ENCODE measurements around the gene PAOX.
A peak's percentile ranks its signal among the peaks of the same experiment; 100 is the strongest.
"Not testable (repeated sequence)": the region's sequence is repeated elsewhere in the genome, so short reads cannot be mapped to it uniquely, and the experiment has no call there.

PAOX gene

DNA sequence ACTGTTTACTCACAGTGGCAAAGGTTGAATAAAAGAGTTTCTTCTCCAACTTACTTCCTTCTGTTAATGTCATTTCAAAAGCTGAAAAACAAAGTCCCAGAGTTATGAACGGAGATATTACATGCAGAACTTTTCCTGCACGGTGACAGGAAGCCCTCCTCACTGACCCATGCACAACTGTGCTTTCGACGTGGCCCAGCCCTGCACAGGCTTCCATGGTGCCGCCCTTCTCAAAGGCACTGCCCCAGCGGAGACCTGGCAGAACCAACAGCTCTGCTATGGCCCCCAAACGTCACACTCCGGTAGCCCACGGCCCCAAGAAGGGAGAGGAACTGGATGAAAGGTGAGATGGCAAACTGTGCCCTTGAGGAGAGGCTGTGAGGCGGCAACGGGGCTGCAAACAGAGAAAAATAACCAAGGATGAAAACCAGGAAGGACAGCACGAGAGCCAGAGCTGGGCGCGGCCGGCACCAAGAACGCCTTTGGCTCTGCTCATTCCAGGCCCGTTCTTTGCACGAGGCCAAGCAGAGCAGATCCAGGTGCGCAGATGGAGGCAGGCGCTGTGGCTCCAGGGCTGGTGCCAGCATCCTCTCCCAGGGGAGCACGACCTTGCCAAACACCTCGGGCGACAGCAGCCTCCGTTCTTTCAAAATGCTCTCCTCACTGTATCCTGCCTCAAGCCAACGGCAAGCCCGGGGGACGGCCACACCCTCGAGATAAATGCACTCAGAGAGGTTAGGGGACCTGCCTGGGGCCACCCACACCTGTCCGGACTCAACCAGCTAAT, 14.2 kb upstream of the PAOX start:
- no peaks in the 10 kb centered on the region; the same call in 1 of the 2 replicates for H3K4me1 ChIP-seq (ENCODE audit: control insufficient read depth, insufficient read depth, low read length)
- no peaks in the 10 kb centered on the region for H3K27me3 ChIP-seq (ENCODE audit: control insufficient read depth, insufficient read depth, low read length)
- no peak overlapping the region for H3K4me3 ChIP-seq (ENCODE audit: low read length)
- no peak for DNase-seq (ENCODE audit: low read depth, low spot score)
- H3K27ac ChIP-seq (ENCODE audit: low read length): no peak overlapping the region
- no CpG with 5 or more reads among the region's 29 CpGs for WGBS (ENCODE audit: insufficient coverage, insufficient read length)
- H3K9me3 ChIP-seq (ENCODE audit: control insufficient read depth, insufficient read depth, low read length): no peaks in the 10 kb centered on the region
- peaks cover 44% of the 10 kb centered on the region for H3K36me3 ChIP-seq (ENCODE audit: control insufficient read depth, insufficient read depth, low read length)

- H3K36me3 ChIP-seq (ENCODE audit: control insufficient read depth, insufficient read depth, low read length): peaks cover 47% of the 10 kb centered on the region
- H3K27ac ChIP-seq (ENCODE audit: low read length): no peak overlapping the region
- no peaks in the 10 kb centered on the region; the same call in 1 of the 2 replicates for H3K4me1 ChIP-seq (ENCODE audit: control insufficient read depth, insufficient read depth, low read length)
- DNase-seq (ENCODE audit: low read depth, low spot score): no peak
- no peaks in the 10 kb centered on the region for H3K9me3 ChIP-seq (ENCODE audit: control insufficient read depth, insufficient read depth, low read length)
- H3K4me3 ChIP-seq (ENCODE audit: low read length): no peak overlapping the region
- H3K27me3 ChIP-seq (ENCODE audit: control insufficient read depth, insufficient read depth, low read length): no peaks in the 10 kb centered on the region
- no CpG with 5 or more reads among the region's 13 CpGs for WGBS (ENCODE audit: insufficient coverage, insufficient read length)
Observed at GRCh38 chr10:133365461-133366129, 13.5 kb upstream of the PAOX start.

DNA sequence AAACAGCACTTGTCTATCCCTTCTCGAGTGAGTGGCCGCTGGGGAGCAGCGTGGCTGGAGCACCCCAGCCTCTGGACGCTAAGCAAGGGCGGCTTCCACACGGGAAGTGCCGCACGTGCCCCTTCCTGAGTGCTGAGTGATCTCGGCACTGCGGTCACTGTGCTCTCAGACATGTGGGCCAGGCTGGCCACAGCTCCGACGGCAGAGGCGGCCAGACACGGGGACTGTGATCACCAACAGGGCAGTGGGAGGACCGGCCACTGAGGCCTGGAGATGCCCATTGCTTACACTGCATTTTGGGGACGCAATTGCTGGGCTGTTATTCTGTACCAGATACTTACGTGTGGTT, 13.0 kb upstream of the PAOX start:
- Histone ChIP-seq H3K27ac (ENCODE audit: low read length) (no peak overlapping the region), H3K4me3 (ENCODE audit: low read length) (no peak overlapping the region), H3K36me3 (ENCODE audit: control insufficient read depth, insufficient read depth, low read length) (peaks cover 47% of the 10 kb centered on the region), H3K4me1 (ENCODE audit: control insufficient read depth, insufficient read depth, low read length) (no peaks in the 10 kb centered on the region; the same call in 1 of the 2 replicates), H3K9me3 (ENCODE audit: control insufficient read depth, insufficient read depth, low read length) (no peaks in the 10 kb centered on the region), H3K27me3 (ENCODE audit: control insufficient read depth, insufficient read depth, low read length) (no peaks in the 10 kb centered on the region)
- no peak for DNase-seq (ENCODE audit: low read depth, low spot score)
- WGBS (ENCODE audit: insufficient coverage, insufficient read length): no CpG with 5 or more reads among the region's 17 CpGs

DNA sequence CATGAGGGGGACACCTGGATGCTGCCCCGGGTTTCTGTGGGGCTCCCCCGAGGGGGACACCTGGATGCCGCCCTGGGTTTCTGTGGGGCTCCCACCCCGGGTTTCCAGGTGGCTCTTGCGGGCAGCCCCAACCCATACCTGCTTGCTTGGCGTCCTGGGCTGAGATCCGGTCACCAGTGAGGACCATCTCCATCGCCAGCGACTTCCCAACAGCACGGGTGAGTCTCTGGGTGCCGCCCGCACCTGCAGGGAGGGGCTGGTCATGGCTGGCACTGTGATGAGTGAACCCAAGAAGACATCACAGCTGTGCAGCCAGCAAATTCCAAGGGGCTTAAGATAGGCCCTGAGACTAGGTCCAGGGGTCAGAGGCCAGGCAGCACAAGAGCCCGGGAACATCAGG, 12.3 kb upstream of the PAOX start:
- Histone ChIP-seq H3K27me3 (ENCODE audit: control insufficient read depth, insufficient read depth, low read length) (no peaks in the 10 kb centered on the region), H3K36me3 (ENCODE audit: control insufficient read depth, insufficient read depth, low read length) (peaks cover 46% of the 10 kb centered on the region), H3K4me1 (ENCODE audit: control insufficient read depth, insufficient read depth, low read length) (no peaks in the 10 kb centered on the region; the same call in 1 of the 2 replicates), H3K4me3 (ENCODE audit: low read length) (no peak overlapping the region), H3K9me3 (ENCODE audit: control insufficient read depth, insufficient read depth, low read length) (no peaks in the 10 kb centered on the region), H3K27ac (ENCODE audit: low read length) (no peak overlapping the region)
- no CpG with 5 or more reads among the region's 13 CpGs for WGBS (ENCODE audit: insufficient coverage, insufficient read length)
- DNase-seq (ENCODE audit: low read depth, low spot score): no peak

GRCh38 chr10:133367461-133367860, 11.6 kb upstream of the PAOX start:
- not testable (repeated sequence) for H3K27ac ChIP-seq (ENCODE audit: low read length); H3K4me3 ChIP-seq (ENCODE audit: low read length); H3K9me3 ChIP-seq (ENCODE audit: control insufficient read depth, insufficient read depth, low read length); H3K27me3 ChIP-seq (ENCODE audit: control insufficient read depth, insufficient read depth, low read length); H3K4me1 ChIP-seq (ENCODE audit: control insufficient read depth, insufficient read depth, low read length); DNase-seq (ENCODE audit: low read depth, low spot score)
- peaks cover 40% of the 10 kb centered on the region for H3K36me3 ChIP-seq (ENCODE audit: control insufficient read depth, insufficient read depth, low read length)
- WGBS (ENCODE audit: insufficient coverage, insufficient read length): no CpG with 5 or more reads among the region's 7 CpGs

DNA sequence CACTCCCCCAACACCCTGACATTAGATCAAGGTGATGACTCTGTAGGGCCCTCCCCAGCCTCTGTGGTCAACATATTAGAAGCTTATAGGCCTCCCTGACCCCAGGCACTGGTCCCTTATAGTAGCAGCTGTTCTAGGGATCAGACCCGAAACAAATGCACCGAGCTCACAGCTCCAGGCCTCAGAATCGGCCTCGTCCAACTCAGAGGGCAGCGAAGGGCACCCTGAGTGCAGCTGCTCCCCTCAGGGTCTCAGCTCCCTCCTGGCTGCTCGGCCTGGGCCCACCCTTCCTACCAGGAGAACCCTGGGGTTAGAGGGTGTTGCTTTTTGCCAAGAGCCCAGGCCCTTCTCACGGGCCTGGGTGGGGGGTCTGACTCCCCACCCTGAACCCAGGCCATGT, 10.9 kb upstream of the PAOX start:
- H3K9me3 ChIP-seq (ENCODE audit: control insufficient read depth, insufficient read depth, low read length): no peaks in the 10 kb centered on the region
- DNase-seq (ENCODE audit: low read depth, low spot score): no peak
- H3K27me3 ChIP-seq (ENCODE audit: control insufficient read depth, insufficient read depth, low read length): no peaks in the 10 kb centered on the region
- H3K4me1 ChIP-seq (ENCODE audit: control insufficient read depth, insufficient read depth, low read length): no peaks in the 10 kb centered on the region; the same call in 1 of the 2 replicates
- no peak overlapping the region for H3K27ac ChIP-seq (ENCODE audit: low read length)
- no CpG with 5 or more reads among the region's 7 CpGs for WGBS (ENCODE audit: insufficient coverage, insufficient read length)
- no peak overlapping the region for H3K4me3 ChIP-seq (ENCODE audit: low read length)
- peaks cover 34% of the 10 kb centered on the region for H3K36me3 ChIP-seq (ENCODE audit: control insufficient read depth, insufficient read depth, low read length)

GRCh38 chr10:133370030-133370786, 8.9 kb upstream of the PAOX start:
- Histone ChIP-seq H3K27me3 (ENCODE audit: control insufficient read depth, insufficient read depth, low read length) (no peaks in the 10 kb centered on the region), H3K27ac (ENCODE audit: low read length) (no peak overlapping the region), H3K4me1 (ENCODE audit: control insufficient read depth, insufficient read depth, low read length) (no peaks in the 10 kb centered on the region; the same call in 1 of the 2 replicates), H3K4me3 (ENCODE audit: low read length) (no peak overlapping the region), H3K9me3 (ENCODE audit: control insufficient read depth, insufficient read depth, low read length) (no peaks in the 10 kb centered on the region), H3K36me3 (ENCODE audit: control insufficient read depth, insufficient read depth, low read length) (peaks cover 25% of the 10 kb centered on the region)
- no CpG with 5 or more reads among the region's 24 CpGs for WGBS (ENCODE audit: insufficient coverage, insufficient read length)
- no peak for DNase-seq (ENCODE audit: low read depth, low spot score)

- H3K9me3 ChIP-seq (ENCODE audit: control insufficient read depth, insufficient read depth, low read length): no peaks in the 10 kb centered on the region
- DNase-seq (ENCODE audit: low read depth, low spot score): no peak
- H3K4me1 ChIP-seq (ENCODE audit: control insufficient read depth, insufficient read depth, low read length): no peaks in the 10 kb centered on the region; the same call in 1 of the 2 replicates
- H3K36me3 ChIP-seq (ENCODE audit: control insufficient read depth, insufficient read depth, low read length): peaks cover 12% of the 10 kb centered on the region
- peaks cover 2% of the 10 kb centered on the region for H3K27me3 ChIP-seq (ENCODE audit: control insufficient read depth, insufficient read depth, low read length)
- H3K4me3 ChIP-seq (ENCODE audit: low read length): peak overlapping the region; percentile 37; the same call in 1 of the 2 replicates
- H3K27ac ChIP-seq (ENCODE audit: low read length): no peak overlapping the region
- WGBS (ENCODE audit: insufficient coverage, insufficient read length): no CpG with 5 or more reads among the region's 20 CpGs
Observed at GRCh38 chr10:133372507-133372906, 6.6 kb upstream of the PAOX start.

- peak; percentile 81 for DNase-seq (ENCODE audit: low read depth, low spot score)
- Histone ChIP-seq H3K36me3 (ENCODE audit: control insufficient read depth, insufficient read depth, low read length) (peaks cover 10% of the 10 kb centered on the region), H3K4me3 (ENCODE audit: low read length) (peak within 1 kb of the TSS; percentile 92), H3K9me3 (ENCODE audit: control insufficient read depth, insufficient read depth, low read length) (no peaks in the 10 kb centered on the region), H3K27me3 (ENCODE audit: control insufficient read depth, insufficient read depth, low read length) (peaks cover 5% of the 10 kb centered on the region), H3K27ac (ENCODE audit: low read length) (no peak within 1 kb of the TSS), H3K4me1 (ENCODE audit: control insufficient read depth, insufficient read depth, low read length) (no peaks in the 10 kb centered on the region; the same call in 1 of the 2 replicates)
- WGBS (ENCODE audit: insufficient coverage, insufficient read length): no CpG with 5 or more reads among the region's 89 CpGs
Observed at GRCh38 chr10:133373174-133374090, 5.6 kb upstream of the PAOX start, which contains the start of gene ECHS1. Gene ECHS1 (minus strand): TSS chr10:133373354. CDS start chr10:133373333, 21 bp downstream.
